Stimulated activated CD4-positive, alpha-beta T cell treated with anti-CD3 and anti-CD28 coated beads, Interleukin-1b, Interleukin-23, amount 100 ng/mL, for 48 hours (primary cell): ENCODE data around the gene ADIPOR2.
"Not testable (repeated sequence)": the region's sequence is repeated elsewhere in the genome, so short reads cannot be mapped to it uniquely, and the experiment has no call there.

Experiments used
- DNase-seq: peaks from one replicate; pipeline ENCODE4 v3.0.0-alpha.2; 2020

The ADIPOR2 gene

DNA sequence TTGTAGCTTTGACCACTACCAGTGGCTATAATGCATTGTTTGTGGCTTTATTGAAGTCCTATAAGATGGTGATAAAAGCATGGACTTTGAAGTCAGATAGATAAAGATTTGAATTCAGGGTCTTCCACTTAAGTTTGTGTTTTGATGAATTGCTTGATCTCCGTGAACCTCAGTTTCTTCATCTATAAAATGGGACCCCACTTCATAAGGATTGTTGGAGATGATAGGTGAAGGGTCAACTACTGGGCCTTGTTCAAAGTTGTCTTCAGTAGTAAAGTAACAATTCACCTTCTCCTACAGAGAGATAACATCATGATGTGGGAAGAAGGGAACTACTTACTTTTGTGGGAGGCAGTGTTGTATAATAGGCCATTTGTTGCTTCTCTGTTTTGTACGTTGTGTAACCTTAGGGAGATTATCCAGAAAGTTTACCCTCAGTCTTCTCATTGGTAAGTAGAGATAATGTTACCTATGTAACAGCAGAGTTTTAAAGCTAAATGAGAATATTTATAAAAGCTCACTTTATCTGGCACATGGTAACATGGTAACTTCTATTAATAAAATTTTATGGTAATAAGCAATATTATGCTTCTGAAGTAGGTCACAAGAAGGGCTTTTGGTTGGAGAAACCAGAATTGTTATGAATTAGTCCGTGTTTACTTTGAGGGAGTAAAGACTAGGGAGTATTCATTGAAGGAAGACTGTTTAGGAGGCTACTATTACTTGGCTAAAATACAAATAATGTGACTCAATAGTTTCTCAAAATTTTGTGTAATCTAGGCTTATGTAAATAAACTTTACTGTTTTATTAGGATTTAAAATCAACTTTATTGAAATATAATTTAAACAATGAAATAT lies 15.1 kb downstream of the ADIPOR2 start:
- no peak for DNase-seq

DNA sequence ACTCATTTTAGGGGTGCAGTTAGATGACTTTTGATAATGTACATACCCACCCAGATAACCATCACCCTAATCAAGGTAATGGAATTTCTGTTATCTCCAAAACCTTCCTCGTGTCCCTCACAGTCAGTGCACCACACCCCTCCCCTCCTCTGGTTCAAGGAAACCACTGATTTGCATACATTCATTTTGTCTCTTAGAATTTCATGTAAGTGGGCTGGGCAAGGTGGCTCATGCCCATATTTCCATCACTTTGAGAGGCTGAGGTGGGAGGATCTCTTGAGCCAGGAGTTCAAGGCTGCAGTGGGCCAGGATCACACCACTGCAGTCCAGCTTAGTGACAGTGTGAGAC lies 15.7 kb downstream of the ADIPOR2 start:
- no peak for DNase-seq

DNA sequence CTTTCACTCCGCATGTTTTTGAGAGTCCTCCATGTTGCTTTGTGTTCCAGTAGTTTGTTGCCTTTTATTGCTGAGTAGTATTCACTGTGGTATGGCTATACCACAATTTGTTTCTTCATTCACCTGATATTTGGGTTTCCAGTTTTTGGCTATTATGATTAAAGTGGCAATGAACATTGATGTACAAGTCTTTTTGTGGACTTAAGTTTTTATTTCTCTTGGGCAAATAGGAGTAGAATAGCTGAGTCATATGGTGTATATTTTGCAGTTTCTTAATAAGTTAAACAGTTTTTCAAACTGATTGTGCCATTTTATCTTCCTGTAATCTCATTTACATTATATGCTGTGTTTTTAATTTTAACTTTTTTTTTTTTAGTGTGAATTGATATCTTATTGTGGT lies 16.2 kb downstream of the ADIPOR2 start:
- DNase-seq: no peak

DNA sequence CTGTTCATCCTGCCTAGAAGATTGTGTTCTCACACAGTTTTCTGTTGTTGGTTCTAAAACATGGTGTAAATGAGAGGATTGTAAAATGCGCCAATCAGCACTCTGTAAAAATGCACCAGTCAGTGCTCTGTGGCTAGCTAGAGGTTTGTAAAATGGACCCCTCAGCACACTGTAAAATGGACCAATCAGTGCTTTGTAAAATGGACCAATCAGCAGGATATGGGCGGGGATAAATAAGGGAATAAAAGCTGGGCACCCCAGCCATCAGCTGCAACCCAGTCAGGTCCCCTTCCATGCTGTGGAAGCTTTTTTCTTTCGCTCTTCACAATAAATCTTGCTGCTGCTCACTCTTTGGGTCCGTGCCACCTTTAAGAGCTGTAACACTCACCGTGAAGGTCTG lies 19.1 kb downstream of the ADIPOR2 start:
- DNase-seq: not testable (repeated sequence)

DNA sequence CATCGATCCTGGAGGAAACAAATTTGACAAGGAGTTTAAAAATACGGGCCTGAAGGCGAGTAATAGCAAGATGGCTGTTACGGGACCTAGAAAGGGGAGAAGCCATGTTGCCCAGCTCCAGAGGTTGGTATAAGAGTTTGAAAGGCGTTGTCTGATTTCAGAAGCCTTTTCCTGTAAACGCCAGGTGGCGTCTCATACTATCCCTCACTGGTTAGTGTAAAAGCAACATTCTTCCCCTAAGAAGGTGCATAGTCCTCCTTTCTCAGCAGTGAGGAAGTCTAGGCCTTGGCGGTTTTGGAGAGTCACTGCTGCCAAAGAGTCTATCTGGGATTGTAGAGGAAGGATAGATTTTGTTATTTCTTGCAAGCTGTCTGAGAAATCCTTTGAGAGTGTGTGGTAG lies 20.0 kb downstream of the ADIPOR2 start:
- not testable (repeated sequence) for DNase-seq

DNA sequence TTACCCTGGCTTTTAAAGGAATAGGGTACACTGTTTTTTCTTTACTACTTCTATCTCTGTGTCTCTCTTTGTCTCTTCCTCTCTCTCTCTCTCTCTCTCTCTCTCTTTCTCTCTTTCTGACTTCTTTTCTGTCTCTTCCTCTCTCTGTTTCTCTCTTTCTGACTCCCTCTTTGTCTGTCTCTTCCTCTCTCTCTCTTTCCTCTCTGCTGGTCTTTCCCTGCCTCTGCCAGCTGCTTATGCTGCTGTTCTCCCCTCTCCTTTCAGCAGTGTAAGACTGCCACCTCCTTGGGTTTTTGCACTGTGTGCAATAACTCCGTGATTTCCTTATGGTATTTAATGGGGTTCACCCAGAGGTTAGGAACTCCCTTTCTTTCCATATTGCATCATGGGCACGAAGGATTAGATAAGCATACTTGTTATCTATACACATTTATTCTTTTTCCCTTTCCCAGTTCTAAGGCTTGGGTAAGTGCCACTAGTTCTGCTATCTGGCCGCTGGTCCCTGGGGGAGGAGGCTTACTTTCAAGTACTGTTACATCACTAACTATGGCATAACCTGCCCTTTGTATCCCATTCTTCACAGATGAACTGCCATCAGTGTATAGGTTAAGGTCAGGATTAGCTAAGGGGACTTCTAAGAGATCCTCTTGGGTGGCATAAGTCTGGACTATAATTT lies 20.8 kb downstream of the ADIPOR2 start:
- DNase-seq: not testable (repeated sequence)

DNA sequence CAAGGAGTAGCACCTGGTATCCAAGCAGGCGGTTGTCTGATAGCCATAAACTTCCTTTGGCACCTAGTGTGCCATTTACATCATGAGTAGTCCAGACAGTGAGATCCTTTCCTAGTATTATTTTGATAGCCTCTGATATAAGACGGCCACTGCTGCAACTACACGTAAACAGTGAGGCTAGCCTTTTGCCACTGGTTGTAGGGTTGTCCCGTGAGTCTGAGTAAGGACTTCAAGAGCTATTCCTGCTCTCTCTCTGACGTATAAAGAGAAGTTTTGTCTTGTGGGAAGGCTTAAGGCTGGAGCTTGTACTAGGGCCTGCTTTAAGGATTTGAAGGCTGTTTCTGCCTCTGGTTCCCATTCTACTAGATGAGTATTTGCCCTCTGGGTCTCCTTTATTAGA lies 21.4 kb downstream of the ADIPOR2 start:
- not testable (repeated sequence) for DNase-seq

DNA sequence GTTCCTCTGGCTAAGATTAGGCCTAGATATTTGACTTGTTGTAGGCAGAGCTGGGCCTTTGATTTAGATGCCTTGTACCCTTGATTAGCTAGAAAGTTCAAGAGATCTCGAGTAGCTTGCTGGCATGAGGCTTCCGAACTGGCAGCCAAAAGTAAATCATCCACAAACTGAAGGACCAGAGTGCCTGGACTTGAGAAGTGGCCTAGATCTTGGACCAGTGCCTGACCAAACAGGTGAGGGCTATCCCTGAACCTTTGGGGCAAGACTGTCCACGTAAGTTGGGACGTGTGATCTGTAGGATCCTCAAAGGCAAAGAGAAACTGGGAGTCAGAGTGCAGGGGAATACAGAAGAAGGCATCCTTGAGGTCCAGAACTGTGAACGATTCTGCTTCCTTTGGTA lies 22.0 kb downstream of the ADIPOR2 start:
- DNase-seq: not testable (repeated sequence)

DNA sequence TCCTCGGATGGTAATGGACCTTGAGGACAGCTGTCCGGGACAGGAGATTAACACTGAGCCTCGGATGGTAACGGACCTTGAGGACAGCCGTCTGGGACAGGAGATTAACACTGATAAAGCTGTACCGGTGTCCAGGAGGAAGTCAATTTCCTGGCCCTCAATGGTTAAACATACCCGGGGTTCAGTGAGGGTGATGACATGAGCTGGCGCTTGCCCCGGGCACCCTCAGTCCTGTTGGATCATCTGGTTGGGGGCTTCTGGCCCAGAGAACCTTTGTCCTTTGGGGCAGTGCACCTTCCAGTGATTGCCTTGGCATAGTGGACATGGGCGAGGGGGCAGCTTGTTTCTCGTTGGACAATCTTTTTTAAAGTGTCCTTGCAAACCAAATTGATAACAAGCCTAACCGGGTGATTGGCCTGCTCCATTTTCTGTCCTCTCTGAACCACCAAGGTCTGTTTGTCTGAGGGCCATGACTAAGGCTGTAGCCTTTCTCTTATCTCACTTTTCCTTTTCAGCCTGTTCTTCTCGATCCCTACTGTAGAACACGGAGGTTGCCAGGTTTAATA lies 23.0 kb downstream of the ADIPOR2 start:
- DNase-seq: not testable (repeated sequence)

DNA sequence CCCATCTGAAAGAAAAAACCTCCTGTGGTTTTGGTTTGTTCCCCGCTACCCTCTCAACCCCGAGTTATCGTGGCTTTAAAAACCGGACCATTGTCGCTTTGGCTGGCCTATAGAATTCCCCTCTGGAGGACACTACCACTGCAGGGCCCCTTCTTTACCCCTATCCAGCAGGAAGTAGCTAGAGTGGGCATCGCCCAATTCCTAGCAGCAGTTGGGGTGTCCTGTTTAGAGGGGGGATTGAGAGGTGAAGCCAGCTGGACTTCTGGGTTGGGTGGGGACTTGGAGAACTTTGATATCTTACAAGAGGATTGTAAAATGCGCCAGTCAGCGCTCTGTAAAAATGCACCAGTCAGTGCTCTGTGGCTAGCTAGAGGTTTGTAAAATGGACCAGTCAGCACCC lies 24.6 kb downstream of the ADIPOR2 start:
- not testable (repeated sequence) for DNase-seq

DNA sequence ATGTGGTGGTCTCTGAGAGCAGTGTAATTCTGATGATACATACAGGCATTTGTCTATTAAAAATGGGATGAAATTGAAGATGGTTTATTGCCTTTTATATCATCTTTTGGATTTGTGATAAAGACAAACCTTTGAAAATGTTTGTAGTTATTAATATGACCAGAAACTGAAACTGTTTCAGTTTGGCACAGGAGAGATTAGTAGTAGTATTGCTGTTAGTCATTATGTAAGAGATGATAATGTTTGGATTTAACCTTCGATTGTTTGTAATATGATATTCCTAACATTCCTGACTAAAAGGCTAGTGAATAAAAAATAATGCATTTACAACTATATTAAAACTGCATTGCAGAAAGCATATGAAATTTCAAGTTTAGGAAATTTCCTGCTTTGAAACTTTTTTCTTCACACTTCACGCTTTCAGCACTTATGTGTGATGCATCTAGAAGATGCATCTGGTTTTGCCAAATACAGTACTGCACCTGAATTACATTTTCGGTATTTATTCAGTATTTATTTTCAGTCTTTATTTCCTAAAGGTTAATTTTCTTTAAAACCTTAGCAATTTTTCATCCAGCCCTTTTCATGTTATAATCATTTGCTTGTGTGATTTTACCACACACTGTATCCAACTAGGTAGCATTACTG lies 25.5 kb downstream of the ADIPOR2 start:
- no peak for DNase-seq

DNA sequence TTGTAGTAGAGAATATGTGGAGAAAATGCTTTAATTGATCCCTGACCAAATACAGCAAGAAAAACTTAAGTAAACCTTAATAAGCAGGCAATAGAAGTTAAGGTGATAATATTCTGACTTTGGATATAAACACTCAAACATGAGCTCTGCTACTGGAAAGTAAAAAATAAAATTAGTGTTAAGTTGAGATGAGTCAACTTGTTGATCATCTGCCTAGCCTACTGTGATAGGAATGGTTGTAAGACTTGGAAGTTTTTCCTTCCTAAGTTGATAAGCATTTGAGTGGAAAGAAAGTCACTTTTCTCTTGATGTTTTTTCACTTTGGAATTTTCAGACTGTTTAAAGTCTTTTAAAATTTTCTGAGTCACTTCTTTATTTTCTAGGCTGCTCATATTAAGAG lies 26.0 kb downstream of the ADIPOR2 start:
- no peak for DNase-seq

DNA sequence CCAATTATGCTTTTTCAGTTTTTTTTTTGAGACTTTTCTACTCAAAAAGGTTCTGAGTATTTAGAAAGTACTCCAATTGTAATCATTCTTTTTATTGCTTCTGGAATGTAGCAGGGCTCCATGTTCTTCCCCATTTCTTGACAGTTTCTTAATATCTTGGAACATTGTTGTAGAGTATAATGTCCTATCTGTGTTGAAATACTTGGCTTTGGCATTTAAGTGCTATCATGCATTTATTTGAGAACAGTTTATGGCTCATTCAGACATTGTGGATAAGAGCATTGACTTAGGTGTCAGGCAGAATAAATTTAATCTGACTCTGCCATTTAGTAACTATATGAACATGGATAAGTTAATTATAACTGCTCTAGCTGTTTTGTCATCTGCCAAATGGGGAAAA lies 28.3 kb downstream of the ADIPOR2 start:
- no peak for DNase-seq

DNA sequence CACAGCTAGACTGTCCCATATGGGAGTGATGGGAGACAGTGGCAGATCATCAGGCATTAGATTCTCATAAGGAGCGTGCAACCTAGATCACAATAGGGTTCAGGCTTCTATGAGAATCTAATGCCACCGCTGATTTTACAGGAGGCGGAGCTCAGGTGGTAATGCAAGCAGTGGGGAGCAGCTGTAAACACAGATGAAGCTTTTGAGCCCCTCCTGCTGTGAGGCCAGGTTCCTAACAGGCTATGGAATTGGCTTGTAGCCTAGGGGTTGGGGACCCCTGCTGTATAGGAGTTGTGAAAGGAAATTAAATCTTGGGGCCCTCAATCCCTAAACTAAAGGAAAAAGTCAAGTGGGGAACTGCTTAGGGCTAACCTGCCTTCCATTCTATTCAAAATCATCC lies 29.6 kb downstream of the ADIPOR2 start:
- DNase-seq: no peak

DNA sequence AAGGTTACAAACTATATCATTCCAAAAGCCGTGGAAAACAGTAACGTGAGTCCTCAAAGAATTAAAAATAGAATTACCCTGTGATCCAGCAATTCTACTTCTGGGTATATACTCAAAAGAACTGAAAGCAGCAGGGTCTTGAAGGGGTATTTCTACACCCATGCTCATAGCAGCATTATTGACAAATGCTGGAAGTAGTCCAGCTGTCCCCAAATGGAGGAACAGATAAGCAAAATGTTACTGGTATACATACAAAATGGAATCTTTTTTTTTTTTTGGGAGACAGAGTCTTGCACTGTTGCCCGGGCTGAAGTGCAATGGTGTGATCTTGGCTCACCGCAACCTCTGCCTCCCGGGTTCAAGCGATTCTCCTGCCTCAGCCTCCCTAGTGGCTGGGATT lies 32.9 kb downstream of the ADIPOR2 start:
- no peak for DNase-seq

DNA sequence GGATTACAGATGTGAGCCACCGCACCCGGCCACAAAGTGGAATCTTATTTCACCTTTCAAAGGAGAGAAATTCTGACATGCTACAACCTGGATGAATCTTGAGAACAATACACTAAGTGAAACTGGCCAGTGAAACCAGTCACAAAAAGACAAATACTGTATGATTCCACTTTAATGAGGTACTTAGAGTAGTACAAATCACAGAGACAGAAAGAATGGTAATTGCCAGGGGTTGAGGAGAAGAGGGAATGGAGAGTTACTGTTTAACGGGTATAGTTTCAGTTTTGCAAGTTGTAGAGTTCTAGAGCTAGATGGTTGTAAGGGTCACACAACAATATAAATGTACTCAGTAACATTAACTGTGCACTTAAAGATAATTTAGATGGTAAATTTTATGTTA lies 33.4 kb downstream of the ADIPOR2 start:
- DNase-seq: no peak

DNA sequence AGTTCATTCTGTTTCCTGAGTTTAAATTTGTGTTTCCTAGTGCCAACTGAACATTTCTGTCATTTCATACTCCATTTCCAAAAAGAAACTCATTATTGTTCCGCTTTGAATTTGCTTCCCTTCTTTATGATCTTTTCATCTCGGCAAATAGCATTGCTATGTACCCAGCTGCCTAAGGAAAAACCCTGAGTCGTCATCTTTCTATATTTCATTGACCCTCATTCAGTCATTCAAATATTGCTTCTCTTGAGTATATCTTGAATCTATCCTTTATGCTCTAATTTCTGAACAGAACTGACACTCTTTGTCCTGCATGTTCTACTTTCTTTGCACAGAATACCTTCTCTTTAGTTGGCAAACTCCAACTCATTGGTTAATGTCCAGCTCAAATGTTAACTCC lies 35.9 kb downstream of the ADIPOR2 start:
- no peak for DNase-seq

DNA sequence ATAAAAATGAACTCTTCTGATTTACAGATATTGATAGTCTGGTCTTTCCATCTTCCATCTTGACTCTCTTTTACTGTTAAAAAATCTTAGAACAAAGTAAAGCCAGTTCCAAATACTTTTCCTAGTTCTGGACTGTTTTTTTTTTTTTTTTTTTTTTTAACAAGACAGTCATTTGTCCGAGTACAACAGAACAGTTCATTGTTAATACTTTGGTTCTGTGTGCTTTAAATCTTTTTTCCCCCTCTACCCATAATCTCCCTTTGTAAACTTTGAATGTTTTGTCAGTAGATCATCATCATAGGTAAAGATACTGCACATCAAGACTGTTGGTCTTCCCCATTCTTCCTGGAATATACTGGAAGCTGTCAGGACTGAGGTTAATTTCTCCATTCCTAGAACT lies 38.0 kb downstream of the ADIPOR2 start:
- DNase-seq: no peak

DNA sequence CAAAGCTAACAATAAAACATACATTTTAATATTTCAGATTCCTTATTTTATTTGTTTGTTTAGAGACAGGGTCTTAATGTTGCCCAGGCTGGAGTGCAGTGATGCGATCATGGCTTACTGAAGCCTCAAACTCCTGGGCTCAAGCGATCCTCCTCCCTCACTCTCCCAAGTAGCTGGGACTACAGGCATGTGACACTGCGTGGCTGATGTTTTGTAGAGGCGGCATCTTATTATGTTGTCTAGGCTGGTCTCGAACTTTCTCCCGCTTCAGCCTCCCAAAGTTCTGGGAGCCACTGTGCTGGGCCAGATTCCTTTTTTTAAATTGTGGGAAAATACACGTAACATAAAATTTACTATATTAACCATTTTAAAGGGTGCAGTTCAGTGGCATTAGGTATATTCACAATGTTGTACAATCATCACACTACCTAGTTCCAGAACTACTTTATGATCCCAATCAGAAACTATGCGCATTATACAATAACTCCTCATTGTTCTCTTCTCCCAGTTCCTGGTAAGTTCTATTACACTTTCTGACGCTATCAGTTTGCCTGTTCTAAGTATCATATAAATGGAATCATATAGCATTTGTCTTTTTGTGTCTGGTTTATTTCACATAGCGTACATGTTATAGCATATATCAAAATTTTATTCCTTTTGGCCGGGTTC lies 40.3 kb downstream of the ADIPOR2 start:
- no peak for DNase-seq

DNA sequence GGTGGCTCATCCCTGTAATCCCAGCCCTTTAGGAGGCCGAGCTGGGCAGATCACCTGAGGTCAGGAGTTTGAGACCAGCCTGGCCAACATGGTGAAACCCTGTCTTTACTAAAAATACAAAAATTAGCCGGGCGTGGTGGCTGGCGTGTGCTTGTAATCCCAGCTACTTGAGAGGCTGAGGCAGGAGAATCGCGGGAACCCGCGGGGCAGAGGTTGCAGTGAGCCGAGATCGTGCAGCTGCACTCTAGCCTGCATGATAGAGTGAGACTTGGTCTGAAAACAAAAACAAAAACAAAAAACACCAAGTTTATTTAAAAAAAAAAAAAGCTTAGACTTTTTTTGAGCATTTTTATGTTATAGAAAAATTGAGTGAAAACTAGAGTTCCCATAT lies 40.8 kb downstream of the ADIPOR2 start:
- DNase-seq: not testable (repeated sequence)

DNA sequence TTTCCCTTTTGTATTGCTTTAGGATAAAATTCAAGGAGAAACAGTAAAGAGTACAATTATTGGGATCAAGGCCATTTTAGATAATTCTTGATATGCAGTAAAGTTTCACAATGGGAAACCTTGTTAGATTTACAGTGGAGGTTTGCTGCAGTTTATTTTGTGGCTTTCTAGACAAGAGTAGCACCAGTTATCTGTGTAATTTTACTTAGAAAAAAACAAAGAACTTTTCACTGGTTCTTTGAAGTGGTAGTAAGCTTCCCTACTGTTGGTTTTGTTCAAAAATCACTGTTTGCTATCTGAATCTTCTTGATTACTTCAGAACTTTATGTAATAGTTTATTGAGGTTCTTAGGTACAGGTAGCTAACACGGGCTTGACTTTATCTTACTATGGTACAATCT lies 42.0 kb downstream of the ADIPOR2 start:
- DNase-seq: no peak

DNA sequence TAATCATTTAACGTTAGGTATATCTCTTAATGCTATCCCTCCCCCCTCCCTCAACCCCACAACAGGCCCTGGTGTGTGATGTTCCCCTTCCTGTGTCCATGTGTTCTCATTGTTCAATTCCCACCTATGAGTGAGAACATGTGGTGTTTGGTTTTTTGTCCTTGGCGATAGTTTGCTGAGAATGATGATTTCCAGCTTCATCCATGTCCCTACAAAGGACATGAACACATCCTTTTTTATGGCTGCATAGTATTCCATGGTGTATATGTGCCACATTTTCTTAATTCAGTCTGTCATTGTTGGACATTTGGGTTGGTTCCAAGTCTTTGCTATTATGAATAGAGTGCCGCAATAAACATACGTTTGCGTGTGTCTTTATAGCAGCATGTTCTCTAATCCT lies 42.8 kb downstream of the ADIPOR2 start:
- DNase-seq: not testable (repeated sequence)

DNA sequence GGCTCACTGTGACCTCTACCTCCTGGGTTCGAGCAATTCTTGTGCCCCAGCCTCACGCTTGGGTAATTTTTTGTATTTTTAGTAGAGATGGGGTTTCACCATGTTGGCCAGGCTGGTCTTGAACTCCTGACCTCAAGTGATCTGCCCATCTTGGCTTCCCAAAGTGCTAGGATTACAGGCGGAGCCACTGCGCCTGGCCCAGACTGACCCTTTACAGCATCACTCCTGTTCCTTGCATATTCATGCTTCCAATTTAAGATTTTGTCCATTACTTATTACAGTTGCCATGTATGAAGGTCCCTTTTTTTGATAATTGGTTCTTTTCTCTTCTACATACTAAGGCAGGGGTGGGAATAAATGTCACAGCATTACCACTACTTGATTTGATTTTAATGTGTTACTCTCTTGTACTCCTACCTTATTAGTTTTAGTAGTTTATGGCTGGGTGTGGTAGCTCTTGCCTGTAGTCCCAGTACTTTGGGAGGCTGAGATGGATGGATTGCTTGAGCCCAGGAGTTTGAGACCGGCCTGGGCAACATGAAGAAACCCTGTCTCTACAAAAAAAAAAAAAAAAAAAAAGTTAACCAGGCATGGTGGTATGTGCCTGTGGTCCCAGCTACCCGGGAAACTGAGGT lies 46.9 kb downstream of the ADIPOR2 start:
- no peak for DNase-seq
